GM19372 (cell line): ENCODE results near the gene PLBD2.

Source experiments
- ATAC-seq: cut with Tn5 transposase; IDR thresholded peaks from one replicate; pipeline ENCODE4 v1.9.1; 2021; ENCODE audit warnings: mild to moderate bottlenecking, low read depth, moderate library complexity; ENCODE audit not compliant: unreplicated experiment

PLBD2 gene

DNA sequence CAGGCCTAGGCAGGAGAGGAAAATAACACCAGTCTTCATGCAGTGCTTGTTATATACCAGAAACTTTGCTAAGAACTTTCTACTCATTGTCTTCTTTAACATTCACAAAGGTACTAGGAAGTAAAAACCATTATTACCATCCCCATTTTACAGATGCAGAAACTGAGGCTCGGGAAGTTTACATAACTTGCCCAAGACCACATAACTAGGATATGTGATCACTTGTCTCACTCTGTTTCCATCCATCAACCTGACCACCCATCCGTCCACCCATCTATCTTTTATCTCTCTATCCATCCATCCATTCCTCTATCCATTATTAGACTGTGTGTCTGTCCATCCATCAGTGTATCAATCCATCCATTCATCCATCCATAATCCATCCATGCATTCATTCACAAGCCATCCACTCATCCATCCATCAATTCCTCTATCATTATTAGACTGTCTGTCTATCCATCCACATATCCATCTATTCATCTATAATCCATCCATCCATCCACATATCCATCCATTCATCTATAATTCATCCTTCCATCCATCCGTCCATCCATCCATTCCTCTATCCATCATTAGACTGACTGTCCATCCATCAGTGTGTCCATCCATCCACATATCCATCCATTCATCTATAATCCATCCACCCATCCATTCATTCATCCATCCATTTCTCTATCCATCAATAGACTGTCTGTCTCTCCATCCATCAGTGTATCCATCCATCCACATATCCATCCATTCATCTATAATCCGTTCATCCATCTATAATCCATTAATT, 80.3 kb downstream of the PLBD2 start:
- no peak for ATAC-seq

DNA sequence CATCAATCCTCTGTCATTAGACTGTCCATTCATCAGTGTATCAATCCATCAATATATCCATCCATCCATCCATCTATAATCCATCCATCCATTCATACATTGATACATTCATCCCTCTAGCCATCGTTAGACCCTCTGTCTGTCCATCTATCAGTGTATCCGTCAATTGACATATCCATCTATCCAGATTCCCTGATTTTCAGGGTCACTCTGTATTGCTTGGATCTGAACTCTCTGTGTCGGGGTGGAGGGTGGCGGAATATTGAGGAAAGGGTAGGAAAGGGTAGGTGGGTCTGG, 80.9 kb downstream of the PLBD2 start:
- ATAC-seq, result no peak

DNA sequence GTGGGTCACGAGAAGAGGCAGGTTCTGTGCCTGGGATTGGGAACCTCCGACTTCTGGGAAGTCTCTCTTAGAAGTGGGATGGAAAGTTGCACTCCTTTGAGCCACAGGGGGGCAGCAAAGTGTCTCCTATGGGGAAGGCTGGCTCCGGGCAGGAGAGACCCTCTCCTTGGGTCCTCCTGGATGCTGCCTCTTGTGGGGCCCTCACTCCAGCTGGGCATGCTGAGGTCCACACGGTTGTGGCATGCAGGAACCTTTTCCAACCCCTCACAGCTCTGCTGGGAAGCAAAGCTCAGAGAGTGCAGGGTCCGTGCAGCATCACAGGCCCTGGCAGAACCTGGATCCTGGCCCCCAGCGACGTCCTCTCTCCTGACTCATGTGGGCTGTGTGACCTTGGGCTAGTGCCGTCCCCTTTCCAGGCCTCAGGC, 81.2 kb downstream of the PLBD2 start:
- no peak for ATAC-seq

DNA sequence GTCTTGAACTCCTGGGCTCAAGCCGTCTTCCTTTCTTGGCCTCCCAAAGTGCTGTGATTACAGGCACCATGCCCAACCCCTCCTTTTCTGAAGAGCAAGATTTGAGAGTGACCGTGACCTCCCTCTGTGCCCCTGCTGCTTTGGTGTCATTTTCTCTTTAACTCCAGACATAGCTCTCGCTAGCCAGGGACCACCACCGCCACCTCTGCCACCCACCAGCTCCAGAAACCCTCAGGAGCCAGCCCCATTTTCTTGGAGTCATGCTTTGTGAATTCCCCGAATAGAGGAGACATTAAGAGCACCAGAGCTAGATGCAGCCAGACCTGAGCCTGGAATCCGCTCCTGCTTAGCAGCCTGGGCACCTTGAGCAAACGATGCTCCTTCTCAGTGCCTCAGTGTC, 81.9 kb downstream of the PLBD2 start:
- ATAC-seq, result no peak
